Choroid plexus epithelial cell (primary cell): ENCODE results near the gene RILP.
A peak's percentile ranks its signal among the peaks of the same experiment; 100 is the strongest.

Source experiments
- DNase-seq: peaks from one replicate; pipeline ENCODE4 v3.0.0-alpha.2; 2010; ENCODE audit warnings: low read depth
- H3K4me3 ChIP-seq: 2 replicates; pipeline ENCODE4 v1.5.1; 2011; ENCODE audit warnings: low read depth, mild to moderate bottlenecking, control low read depth, low read length, moderate library complexity
- TF ChIP-seq, protein P1 (sequence below): conservative IDR thresholded peaks from 2 replicates; pipeline ENCODE4 v1.5.1; 2011; ENCODE audit warnings: low read depth, mild to moderate bottlenecking, control low read depth, inconsistent platforms, low read length, moderate library complexity

Gene RILP

GRCh38 chr17:1617620-1618174 lies 32.0 kb downstream of the RILP start:
- H3K4me3 ChIP-seq = no peak overlapping the region
- TF ChIP-seq, protein P1, sequence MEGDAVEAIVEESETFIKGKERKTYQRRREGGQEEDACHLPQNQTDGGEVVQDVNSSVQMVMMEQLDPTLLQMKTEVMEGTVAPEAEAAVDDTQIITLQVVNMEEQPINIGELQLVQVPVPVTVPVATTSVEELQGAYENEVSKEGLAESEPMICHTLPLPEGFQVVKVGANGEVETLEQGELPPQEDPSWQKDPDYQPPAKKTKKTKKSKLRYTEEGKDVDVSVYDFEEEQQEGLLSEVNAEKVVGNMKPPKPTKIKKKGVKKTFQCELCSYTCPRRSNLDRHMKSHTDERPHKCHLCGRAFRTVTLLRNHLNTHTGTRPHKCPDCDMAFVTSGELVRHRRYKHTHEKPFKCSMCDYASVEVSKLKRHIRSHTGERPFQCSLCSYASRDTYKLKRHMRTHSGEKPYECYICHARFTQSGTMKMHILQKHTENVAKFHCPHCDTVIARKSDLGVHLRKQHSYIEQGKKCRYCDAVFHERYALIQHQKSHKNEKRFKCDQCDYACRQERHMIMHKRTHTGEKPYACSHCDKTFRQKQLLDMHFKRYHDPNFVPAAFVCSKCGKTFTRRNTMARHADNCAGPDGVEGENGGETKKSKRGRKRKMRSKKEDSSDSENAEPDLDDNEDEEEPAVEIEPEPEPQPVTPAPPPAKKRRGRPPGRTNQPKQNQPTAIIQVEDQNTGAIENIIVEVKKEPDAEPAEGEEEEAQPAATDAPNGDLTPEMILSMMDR = peak; percentile 2
- DNase-seq = peak; percentile 69

GRCh38 chr17:1616101-1616500 lies 33.6 kb downstream of the RILP start:
- H3K4me3 ChIP-seq = no peak overlapping the region
- TF ChIP-seq, protein P1 = no peak
- no peak for DNase-seq

DNA sequence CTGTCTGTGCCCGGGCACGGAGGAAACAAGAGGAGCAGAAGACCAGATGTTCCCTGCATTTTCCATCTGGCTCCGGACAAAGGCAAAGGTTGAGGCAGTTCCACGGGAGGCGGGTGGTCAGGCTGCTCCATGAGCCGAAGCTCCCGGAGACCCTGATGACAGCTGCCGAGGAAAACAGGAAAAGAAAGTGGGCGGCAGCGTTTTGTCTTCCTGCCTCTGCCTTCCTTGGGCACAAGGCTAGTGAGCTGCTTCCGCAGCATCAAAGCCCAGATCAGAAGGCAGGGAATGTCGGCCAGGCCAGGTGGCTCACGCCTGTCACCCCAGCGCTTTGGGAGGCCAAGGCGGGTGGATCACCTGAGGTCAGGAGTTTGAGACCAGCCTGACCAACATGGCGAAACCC lies 37.3 kb downstream of the RILP start:
- no peak for DNase-seq
- no peak overlapping the region for H3K4me3 ChIP-seq
- TF ChIP-seq, protein P1 = no peak

- DNase-seq = no peak
- TF ChIP-seq, protein P1 = no peak
- H3K4me3 ChIP-seq = no peak overlapping the region
Measured at GRCh38 chr17:1611715-1612114, 38.0 kb downstream of the RILP start.

DNA sequence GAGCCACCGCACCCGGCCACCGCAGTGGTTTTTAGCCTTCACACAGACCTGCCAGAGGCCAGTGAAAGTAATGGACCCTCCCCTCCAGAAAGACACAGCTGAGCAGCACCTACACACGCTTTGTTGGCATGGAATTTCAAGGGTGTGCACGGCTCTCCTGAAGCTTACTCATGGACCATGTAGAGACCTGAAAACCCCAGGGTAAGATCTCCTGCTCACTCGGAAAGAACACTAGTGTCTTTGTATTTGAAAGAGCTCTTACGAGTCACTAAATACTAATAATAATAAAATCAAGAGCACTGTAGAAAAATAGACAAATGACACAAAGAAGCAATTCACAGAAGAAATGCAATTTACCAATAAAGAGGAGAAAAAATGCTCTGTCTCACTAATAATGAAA lies 41.0 kb downstream of the RILP start:
- TF ChIP-seq, protein P1 = no peak
- H3K4me3 ChIP-seq = no peak overlapping the region
- DNase-seq = no peak

GRCh38 chr17:1607971-1608320 lies 41.7 kb downstream of the RILP start:
- no peak for DNase-seq
- TF ChIP-seq, protein P1 = no peak
- H3K4me3 ChIP-seq = no peak overlapping the region

DNA sequence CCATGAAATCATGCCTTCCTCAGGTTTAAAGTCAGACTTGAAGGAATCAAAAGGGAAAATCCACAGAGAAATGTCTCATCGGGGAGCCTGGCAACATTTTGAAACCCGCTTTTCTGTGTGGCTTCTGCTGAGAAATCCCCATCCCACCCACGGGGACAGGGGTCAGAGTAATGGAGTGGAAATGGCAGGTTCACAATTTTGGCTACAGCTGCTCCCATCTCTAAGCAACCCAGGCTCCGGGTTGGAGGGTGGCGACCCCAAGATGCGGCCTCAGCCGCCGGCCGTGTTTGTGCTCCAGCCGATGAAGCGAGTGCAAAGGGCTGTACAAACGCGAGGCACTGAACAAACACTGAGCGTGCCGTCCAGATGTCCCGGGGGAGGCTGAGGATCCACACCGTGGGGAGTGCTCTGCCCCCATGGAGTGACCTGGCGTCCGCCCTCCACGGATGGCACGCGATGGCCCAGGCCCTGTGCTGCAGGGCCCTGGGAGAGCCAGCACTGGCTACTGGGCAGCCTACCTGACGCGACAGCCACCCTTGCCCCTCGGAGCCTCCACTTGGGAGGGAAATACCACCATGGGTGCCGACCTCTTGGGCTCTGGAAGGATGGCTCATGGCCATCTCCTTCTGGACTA lies 43.2 kb downstream of the RILP start:
- no peak for DNase-seq
- TF ChIP-seq, protein P1 = no peak
- H3K4me3 ChIP-seq = no peak overlapping the region
